ENCODE measurements around the gene TRMT6.

Gene TRMT6

GRCh38 chr20:5950271-5951031, at the start of gene TRMT6, which contains the start of gene MCM8:
Gene TRMT6, minus strand, starts transcription at chr20:5950533. Its CDS starts 128 bp downstream, at chr20:5950405.
Gene MCM8, plus strand, starts transcription at chr20:5950652. Its CDS starts 1,364 bp downstream, at chr20:5952016.
- H3K4me3 Mint-ChIP-seq, result peak within 1 kb of the TSS; percentile 99
- no peaks in the 10 kb centered on the region for H3K9me3 Mint-ChIP-seq
- peak; percentile 98 for DNase-seq
- peak within 1 kb of the TSS; percentile 100 for H3K27ac Mint-ChIP-seq
- ATAC-seq, result peak; percentile 90
- peaks cover 3% of the 10 kb centered on the region for H3K27me3 Mint-ChIP-seq
- H3K4me1 Mint-ChIP-seq, result peaks cover 67% of the 10 kb centered on the region
- peaks cover 68% of the 10 kb centered on the region for H3K36me3 Mint-ChIP-seq (ENCODE audit: low read depth)

DNA sequence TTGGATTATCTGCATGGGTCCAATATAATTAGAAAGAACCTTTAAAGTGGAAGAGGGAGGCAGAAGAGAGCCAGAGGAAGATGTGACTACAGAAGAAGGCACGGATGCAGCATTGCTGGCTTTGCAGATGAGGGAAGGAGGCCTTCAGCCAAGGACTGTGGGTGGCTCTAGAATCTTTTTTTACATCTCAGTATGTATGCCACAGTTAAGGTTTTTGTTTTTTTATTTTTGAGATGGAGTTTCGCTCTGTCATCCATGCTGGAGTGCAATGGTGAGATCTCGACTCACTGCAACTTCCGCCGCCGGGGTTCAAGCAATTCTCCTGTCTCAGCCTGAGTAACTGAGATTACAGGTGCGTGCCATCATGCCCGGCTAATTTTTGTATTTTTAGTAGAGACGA, 49.5 kb upstream of the TRMT6 start:
- ATAC-seq, result no peak
- Mint-ChIP-seq H3K27me3 (no peaks in the 10 kb centered on the region), H3K4me1 (peaks cover 19% of the 10 kb centered on the region)

DNA sequence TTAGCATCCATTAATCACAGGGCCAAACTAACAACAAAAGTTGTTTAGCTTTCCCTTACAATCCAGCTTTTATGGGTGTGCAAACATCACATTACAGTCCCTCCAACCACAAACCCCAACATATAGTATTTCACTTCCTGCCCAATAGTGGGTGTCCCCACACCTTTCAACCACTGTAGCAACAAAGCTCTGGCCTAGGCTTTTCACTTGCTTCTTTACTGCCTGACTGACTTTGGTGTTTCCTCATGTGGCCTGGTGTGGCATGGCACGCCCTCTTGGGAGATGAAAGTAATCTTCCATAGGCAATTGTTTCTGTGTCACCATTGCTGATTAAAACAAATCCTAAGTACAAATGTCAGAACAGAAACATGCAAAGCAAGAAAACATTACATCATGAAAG, 46.4 kb upstream of the TRMT6 start:
- H3K4me1 Mint-ChIP-seq, result peaks cover 18% of the 10 kb centered on the region
- peak; percentile 94 for ATAC-seq
- peak overlapping the region; percentile 69 for H3K27ac Mint-ChIP-seq
- H3K27me3 Mint-ChIP-seq, result no peaks in the 10 kb centered on the region
- peak; percentile 22 for DNase-seq
- peaks cover 32% of the 10 kb centered on the region for H3K36me3 Mint-ChIP-seq (ENCODE audit: low read depth)
- peak overlapping the region; percentile 23 for H3K4me3 Mint-ChIP-seq
- no peaks in the 10 kb centered on the region for H3K9me3 Mint-ChIP-seq

More for the DNA sequence above, 49.5 kb upstream of the TRMT6 start:
- DNase-seq, result no peak
- Mint-ChIP-seq H3K27ac (no peak overlapping the region), H3K36me3 (ENCODE audit: low read depth) (peaks cover 29% of the 10 kb centered on the region), H3K9me3 (no peaks in the 10 kb centered on the region), H3K4me3 (no peak overlapping the region)

DNA sequence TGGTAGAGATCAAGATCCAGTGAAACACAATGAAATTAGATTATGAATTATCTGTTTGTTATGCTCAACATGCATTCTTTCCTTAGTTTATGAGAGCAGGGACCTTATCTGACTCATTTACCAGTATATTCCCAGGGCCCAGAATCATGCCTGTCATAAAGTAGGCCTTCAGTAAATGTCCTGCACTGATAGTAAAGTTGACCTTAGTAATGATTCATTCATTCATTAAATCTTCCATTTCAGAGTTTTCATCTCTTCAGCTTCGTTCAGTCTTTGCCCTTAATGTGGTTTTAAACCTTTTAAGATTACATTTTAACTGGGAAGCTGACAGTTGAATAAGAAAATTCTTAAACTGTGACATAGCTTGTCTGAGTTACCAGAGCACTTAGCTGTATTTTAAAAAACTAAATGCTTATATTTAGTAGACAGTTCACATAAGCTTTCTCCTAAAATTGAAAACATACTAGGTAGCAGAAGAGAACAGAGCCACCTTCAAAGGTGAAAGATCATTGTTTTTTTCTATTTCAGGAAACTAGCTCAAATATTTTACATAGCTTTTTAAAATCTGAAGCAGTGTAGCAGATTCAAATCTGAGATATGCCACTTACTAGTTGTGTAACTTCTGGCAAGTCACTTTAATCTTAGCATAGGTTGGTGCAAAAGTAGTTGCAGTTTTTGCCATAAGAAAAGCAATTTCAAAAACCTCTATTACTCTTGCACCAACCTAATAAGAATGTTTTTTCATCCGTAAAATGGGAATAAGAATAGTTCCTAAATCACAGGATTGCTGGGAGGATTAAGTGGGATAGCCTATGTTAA, 41.5 kb upstream of the TRMT6 start:
- no peak overlapping the region for H3K4me3 Mint-ChIP-seq
- ATAC-seq (no peak), DNase-seq (no peak)
- no peaks in the 10 kb centered on the region for H3K9me3 Mint-ChIP-seq
- H3K4me1 Mint-ChIP-seq, result peaks cover 10% of the 10 kb centered on the region
- H3K27me3 Mint-ChIP-seq, result no peaks in the 10 kb centered on the region
- H3K27ac Mint-ChIP-seq, result no peak overlapping the region
- peaks cover 47% of the 10 kb centered on the region for H3K36me3 Mint-ChIP-seq (ENCODE audit: low read depth)

DNA sequence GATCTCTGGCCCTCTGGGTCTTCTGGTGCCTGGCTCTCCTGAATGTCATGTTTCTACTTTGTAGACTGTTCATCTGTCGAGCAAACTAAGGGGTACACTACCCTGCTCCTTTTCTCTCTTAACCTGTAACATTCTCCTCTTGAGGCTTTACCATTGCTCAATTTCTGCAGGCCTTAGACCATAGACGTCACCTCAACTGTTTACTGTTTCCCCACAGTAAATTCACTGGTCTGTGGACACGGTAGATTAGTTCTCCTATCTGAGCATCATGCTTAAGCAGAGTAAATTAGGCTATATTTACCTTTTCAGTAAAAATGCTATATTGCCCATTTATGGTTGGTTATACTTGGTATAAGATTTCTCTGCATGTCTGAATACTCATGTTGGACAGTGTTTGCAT, 40.6 kb upstream of the TRMT6 start:
- ATAC-seq (no peak), DNase-seq (no peak)
- H3K4me1 Mint-ChIP-seq, result peaks cover 5% of the 10 kb centered on the region
- H3K27me3 Mint-ChIP-seq, result no peaks in the 10 kb centered on the region
- no peaks in the 10 kb centered on the region for H3K9me3 Mint-ChIP-seq
- H3K36me3 Mint-ChIP-seq (ENCODE audit: low read depth), result peaks cover 52% of the 10 kb centered on the region
- no peak overlapping the region for H3K4me3 Mint-ChIP-seq
- H3K27ac Mint-ChIP-seq, result no peak overlapping the region

DNA sequence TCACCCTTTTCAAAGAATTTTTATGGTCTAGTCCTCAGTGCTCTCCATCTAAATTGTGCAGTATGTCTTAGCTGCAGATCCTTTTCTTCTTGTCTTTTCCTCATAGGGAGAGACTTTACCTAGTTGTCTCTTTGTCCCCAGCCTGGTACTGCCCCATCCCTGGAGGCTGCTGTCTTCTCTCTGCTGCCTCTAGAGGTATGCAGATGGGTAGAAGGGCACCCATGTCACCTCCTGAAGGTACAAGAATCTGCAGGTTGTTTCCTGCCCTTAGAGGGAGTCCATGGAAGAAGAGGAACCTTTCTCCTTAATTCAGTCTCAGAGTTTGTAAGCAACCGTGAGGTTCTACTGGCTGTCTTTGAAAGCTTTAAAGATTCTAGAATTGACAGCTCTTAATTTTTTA, 39.2 kb upstream of the TRMT6 start:
- peaks cover 2% of the 10 kb centered on the region for H3K4me1 Mint-ChIP-seq
- no peak overlapping the region for H3K4me3 Mint-ChIP-seq
- ATAC-seq (no peak), DNase-seq (no peak)
- no peaks in the 10 kb centered on the region for H3K9me3 Mint-ChIP-seq
- peaks cover 48% of the 10 kb centered on the region for H3K36me3 Mint-ChIP-seq (ENCODE audit: low read depth)
- no peak overlapping the region for H3K27ac Mint-ChIP-seq
- H3K27me3 Mint-ChIP-seq, result no peaks in the 10 kb centered on the region

GRCh38 chr20:5987383-5987782, 37.0 kb upstream of the TRMT6 start:
- H3K27ac Mint-ChIP-seq, result no peak overlapping the region
- H3K4me3 Mint-ChIP-seq, result no peak overlapping the region
- H3K4me1 Mint-ChIP-seq, result peaks cover 2% of the 10 kb centered on the region
- ATAC-seq, result no peak
- no peak for DNase-seq
- H3K36me3 Mint-ChIP-seq (ENCODE audit: low read depth), result peaks cover 60% of the 10 kb centered on the region
- H3K27me3 Mint-ChIP-seq, result no peaks in the 10 kb centered on the region
- no peaks in the 10 kb centered on the region for H3K9me3 Mint-ChIP-seq

- Mint-ChIP-seq H3K27me3 (no peaks in the 10 kb centered on the region), H3K4me1 (no peaks in the 10 kb centered on the region), H3K27ac (no peak overlapping the region), H3K9me3 (no peaks in the 10 kb centered on the region), H3K4me3 (no peak overlapping the region), H3K36me3 (ENCODE audit: low read depth) (peaks cover 63% of the 10 kb centered on the region)
- DNase-seq, result no peak
- ATAC-seq, result no peak
Measured at GRCh38 chr20:5980720-5981538, 30.6 kb upstream of the TRMT6 start.

- H3K9me3 Mint-ChIP-seq, result no peaks in the 10 kb centered on the region
- ATAC-seq (no peak), DNase-seq (no peak)
- no peaks in the 10 kb centered on the region for H3K27me3 Mint-ChIP-seq
- peaks cover 64% of the 10 kb centered on the region for H3K36me3 Mint-ChIP-seq (ENCODE audit: low read depth)
- H3K27ac Mint-ChIP-seq, result no peak overlapping the region
- H3K4me1 Mint-ChIP-seq, result no peaks in the 10 kb centered on the region
- no peak overlapping the region for H3K4me3 Mint-ChIP-seq
Measured at GRCh38 chr20:5979801-5980200, 29.5 kb upstream of the TRMT6 start.

GRCh38 chr20:5977975-5978374, 27.6 kb upstream of the TRMT6 start:
- Mint-ChIP-seq H3K27me3 (no peaks in the 10 kb centered on the region), H3K4me3 (no peak overlapping the region), H3K27ac (no peak overlapping the region), H3K4me1 (no peaks in the 10 kb centered on the region), H3K9me3 (no peaks in the 10 kb centered on the region), H3K36me3 (ENCODE audit: low read depth) (peaks cover 58% of the 10 kb centered on the region)
- ATAC-seq (no peak), DNase-seq (no peak)

- Mint-ChIP-seq H3K4me3 (no peak overlapping the region), H3K9me3 (no peaks in the 10 kb centered on the region), H3K36me3 (ENCODE audit: low read depth) (peaks cover 54% of the 10 kb centered on the region), H3K27ac (no peak overlapping the region), H3K27me3 (no peaks in the 10 kb centered on the region), H3K4me1 (no peaks in the 10 kb centered on the region)
- no peak for ATAC-seq
- DNase-seq, result no peak
Measured at GRCh38 chr20:5977223-5977622, 26.9 kb upstream of the TRMT6 start.

DNA sequence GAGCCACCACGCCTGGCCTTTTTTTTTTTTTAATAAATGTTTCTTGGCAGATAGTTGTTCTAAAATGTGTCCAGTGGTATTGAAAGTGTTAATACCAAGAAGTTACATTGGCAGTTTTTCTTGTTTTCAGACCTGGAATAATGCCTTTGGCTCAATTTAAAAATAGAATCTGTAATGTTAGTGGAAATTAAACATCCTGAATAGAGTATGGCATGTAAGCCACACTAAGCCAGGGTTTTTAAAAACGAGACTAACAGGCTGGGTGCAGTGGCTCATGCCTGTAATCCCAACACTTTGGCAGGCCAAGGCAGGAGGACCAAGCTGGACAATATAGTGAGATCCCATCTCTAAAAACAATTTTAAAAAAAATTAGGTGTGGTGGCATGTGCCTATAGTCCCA, 25.4 kb upstream of the TRMT6 start:
- H3K4me3 Mint-ChIP-seq, result no peak overlapping the region
- no peaks in the 10 kb centered on the region for H3K27me3 Mint-ChIP-seq
- H3K36me3 Mint-ChIP-seq (ENCODE audit: low read depth), result peaks cover 57% of the 10 kb centered on the region
- H3K4me1 Mint-ChIP-seq, result no peaks in the 10 kb centered on the region
- H3K9me3 Mint-ChIP-seq, result no peaks in the 10 kb centered on the region
- H3K27ac Mint-ChIP-seq, result no peak overlapping the region
- DNase-seq (no peak), ATAC-seq (no peak)

- H3K9me3 Mint-ChIP-seq, result no peaks in the 10 kb centered on the region
Measured at GRCh38 chr20:5974531-5974930, 24.2 kb upstream of the TRMT6 start.

GRCh38 chr20:5973971-5974370, 23.6 kb upstream of the TRMT6 start:
- Mint-ChIP-seq H3K4me3 (no peak overlapping the region), H3K27ac (no peak overlapping the region), H3K27me3 (no peaks in the 10 kb centered on the region), H3K9me3 (no peaks in the 10 kb centered on the region), H3K4me1 (no peaks in the 10 kb centered on the region), H3K36me3 (ENCODE audit: low read depth) (peaks cover 52% of the 10 kb centered on the region)
- ATAC-seq (no peak), DNase-seq (no peak)

More at GRCh38 chr20:5974531-5974930, 24.2 kb upstream of the TRMT6 start:
- no peaks in the 10 kb centered on the region for H3K4me1 Mint-ChIP-seq
- no peak for DNase-seq
- no peaks in the 10 kb centered on the region for H3K27me3 Mint-ChIP-seq
- no peak overlapping the region for H3K4me3 Mint-ChIP-seq
- no peak for ATAC-seq
- no peak overlapping the region for H3K27ac Mint-ChIP-seq
- peaks cover 55% of the 10 kb centered on the region for H3K36me3 Mint-ChIP-seq (ENCODE audit: low read depth)

Measured in activated naive CD8-positive, alpha-beta T cell treated with anti-CD3 and anti-CD28 coated beads, Interleukin-2, amount 50 U/mL, for 24 hours (primary cell).